HTERT RPE-1 (cell line): ENCODE data around the gene ZNF853.
"Not testable (repeated sequence)": the region's sequence is repeated elsewhere in the genome, so short reads cannot be mapped to it uniquely, and the experiment has no call there.

Experiments
- in situ Hi-C: fragments of 300-500 bp; cut with MboI; formaldehyde crosslinking; loops from 4 replicates; pipeline ENCODE4 v1.14.3; 2020; ENCODE audit warnings: low sequenced_read_pairs

ZNF853 gene

DNA sequence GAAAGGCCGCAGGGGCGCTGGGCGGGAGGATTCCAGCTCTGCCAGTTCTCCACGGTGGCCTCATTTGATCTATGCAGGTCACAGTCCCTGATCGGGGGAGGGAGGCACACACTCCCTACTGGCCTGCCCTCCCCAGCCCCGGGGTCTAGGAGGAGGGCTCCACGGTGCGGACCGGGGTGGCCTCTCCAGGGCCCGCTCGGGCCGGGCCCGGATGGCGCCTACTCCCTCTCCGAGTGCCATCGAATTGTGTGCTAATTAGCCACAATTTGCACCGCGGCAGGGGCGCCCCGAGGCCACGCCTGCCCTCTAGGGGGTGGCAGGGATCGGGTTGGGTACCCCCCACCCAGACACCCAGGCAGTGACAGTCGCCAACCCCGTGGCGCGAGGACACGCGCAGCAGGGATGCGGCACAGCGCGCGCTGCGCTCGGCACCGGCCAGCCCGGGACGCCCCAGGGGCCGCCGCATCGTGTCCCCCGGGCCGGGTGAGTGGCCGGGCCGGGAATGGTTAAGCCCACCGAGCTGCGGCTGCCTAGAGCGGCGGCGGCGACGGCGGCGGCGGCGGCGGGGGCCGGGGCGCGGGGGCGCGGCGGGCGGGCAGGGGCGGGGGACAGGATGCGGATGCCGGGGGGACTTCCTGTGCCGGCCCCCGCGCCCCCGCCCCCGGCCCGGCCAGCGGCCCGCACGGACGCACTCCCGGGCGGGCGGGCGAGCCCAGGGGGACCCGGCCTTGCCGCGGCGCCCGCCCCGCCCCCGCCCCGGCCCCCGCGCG, at the start of gene ZNF853:
ZNF853 (plus strand) TSS at position 658 of the 770 bp plus-strand sequence. CDS start 565 bp downstream, outside the sequence.
- in situ Hi-C loops, result no loop called here

GRCh38 chr7:6565655-6566054, 49.8 kb upstream of the ZNF853 start:
- in situ Hi-C loops, result no loop called here

- in situ Hi-C loops, result no loop called here
Observed at GRCh38 chr7:6567886-6568285, 47.5 kb upstream of the ZNF853 start.

DNA sequence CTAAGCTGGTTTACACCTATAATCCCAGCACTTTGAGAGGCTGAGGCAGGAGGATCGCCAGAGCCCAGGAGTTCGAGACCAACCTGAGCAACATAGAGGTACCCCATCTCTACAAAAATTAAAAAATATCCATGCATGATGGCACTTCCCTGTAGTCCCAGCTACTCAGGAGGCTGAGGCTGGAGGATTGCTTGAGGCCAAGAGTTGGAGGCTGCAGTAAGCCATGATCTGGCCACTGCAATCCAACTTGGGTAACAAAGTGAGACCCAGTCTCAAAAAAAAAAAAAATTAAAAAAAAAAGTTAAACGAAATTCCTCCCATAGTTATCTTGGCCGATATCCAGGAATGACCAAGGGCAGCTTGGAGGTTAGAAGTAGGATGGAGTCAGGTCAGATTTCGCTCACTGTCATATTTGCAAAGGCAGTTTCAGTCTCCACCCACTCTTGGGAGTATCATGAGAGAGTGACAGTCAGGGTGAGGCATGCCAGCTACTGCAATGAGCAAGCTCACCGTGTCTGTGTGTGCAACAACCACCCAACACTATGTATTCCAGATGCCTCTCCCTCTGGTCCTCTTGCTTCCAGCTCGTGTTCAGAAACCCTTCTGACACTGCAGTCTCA, 44.1 kb upstream of the ZNF853 start:
- in situ Hi-C loops, result no loop called here

DNA sequence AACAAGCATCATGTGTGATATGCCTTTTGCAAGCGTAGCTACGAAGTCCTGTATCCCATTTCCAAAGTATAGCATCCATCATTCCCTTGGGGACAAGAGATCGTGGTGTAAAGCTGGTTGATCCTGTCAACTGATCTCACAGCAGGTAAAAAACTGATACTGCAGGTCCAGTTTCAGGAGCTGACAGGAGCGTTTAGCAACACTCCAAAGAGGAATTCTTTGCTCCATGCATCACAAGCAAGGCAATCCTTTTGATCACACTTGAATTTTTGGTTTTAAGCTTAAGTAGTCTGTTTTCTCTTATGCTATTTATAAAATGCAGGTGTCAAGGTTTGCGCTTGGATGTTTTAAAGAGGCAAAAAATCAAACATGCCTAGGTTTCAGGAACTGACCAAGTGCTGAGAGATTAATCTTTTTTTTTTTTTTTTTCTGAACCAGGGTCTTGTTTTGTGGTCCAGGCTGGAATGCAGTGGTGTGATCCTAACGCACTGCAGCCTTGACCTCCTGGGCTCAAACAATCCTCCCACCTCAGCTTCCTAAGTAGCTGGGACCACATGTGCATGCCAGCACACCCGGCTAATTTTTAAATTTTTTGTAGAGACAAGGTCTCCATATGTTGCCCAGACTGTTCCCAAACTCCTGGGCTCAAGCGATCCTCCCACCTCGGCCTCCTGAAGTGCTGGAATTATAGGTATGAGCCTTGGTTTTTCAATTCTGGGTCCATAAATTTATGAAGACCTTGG, 40.0 kb upstream of the ZNF853 start:
- in situ Hi-C loops, result no loop called here

GRCh38 chr7:6576024-6576866, 39.2 kb upstream of the ZNF853 start:
- in situ Hi-C loops, result no loop called here

- in situ Hi-C loops, result not testable (repeated sequence)
Observed at GRCh38 chr7:6576867-6577368, 38.5 kb upstream of the ZNF853 start.

DNA sequence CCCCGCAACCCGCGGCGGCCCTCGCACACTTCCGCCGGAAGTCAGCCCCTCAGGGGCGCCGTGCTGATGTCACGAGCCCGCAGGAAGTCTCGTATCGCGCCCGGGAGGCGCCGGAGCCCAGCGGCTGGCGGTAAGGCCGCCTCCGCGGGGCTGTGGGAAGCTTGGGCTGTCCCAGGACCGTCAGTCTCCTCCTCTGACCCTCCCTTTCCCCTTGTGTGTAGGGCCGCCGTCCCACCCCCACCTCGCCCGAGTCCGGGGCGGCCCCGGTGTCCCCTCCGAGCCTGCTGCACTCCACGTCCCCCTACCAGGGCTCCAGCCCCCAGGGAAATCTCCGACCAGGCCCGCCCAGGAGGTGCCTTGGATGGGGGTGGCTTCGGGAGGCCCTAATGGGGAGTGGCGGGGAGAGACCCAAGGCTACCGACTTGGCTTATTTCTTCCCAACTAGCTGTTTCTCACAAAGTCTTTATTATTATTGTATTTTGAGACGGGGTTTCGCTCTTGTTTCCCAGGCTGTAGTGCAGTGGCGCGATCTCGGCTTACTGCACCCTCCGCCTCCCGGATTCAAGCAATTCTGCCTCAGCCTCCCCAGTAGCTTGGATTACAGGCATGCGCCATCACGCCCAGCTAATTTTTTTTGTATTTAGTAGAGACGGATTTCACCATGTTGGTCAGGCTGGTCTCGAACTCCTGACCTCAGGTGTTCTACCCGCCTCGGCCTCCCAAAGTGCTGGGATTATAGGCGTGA, 37.9 kb upstream of the ZNF853 start, which contains the start of gene ZDHHC4:
ZDHHC4 (plus strand) TSS at position 86 of the 745 bp plus-strand sequence. CDS start 3,108 bp downstream, outside the sequence.
- in situ Hi-C loops, result no loop called here

- in situ Hi-C loops, result no loop called here
Observed at GRCh38 chr7:6578114-6579084, 37.0 kb upstream of the ZNF853 start.

- in situ Hi-C loops, result no loop called here
Observed at GRCh38 chr7:6579446-6579845, 36.0 kb upstream of the ZNF853 start.

DNA sequence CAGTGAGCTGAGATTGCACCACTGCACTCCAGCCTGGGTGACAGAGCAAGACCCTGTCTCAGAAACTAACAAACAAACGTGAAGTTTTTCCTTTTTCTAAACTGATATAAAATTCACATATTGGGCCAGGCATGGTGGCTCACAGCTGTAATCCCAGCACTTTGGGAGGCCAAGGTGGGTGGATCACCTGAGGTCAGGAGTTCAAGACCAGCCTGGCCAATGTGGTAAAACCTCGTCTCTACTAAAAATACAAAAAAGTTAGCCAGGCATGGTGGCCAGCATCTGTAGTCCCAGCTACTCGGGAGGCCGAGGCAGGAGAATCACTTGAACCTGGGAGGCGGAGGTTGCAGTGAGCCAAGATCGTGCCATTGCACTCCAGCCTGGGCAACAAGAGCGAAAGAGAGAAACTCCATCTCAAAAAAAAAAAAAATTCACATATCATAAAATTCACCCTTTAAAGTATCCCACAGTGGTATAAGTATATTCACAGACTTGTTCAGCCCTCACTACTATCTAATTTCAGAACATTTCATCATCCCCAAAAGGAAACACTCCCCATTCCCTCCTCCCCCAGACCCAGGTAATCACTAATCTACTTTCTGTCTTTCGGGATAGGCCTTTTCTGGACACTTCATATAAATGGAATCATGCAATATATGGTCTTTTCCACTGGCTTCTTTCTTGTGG, 29.5 kb upstream of the ZNF853 start:
- in situ Hi-C loops, result not testable (repeated sequence)

- in situ Hi-C loops, result no loop called here
Observed at GRCh38 chr7:6588566-6588965, 26.8 kb upstream of the ZNF853 start.

DNA sequence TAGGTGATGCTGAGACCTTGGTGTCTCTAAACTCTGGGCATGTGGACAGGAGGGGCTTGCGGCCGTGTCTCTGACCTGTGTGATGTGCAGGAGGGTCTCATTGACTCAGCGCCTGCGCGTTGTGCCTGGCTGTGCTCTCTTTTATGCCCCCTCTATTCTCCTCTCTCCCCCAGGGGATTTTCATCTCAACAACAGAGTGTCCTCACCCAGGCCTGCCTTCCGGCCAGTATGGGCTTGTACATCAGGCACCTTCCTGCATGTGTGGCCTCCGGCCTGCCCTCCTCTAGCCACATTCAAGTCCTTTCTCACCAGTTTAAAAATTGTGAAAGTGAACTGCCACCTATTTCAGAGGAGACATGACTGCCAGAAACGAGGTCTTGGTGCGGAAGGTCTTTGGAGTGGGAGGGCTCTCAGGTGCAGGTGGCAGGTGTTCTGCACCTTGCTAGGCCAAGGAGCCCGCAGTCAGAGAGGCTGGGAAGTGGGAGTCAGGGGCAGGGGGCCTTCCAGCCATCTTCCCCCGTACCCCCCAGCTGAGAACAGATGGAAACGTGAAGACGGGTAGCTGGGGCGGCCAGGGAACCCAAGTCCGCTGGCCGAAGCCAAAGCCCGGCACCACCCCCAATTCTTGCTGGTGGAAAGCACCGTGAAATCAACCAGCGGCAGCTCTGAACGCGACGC, 26.1 kb upstream of the ZNF853 start:
- in situ Hi-C loops, result no loop called here

- in situ Hi-C loops, result no loop called here
Observed at GRCh38 chr7:6589829-6590644, 25.4 kb upstream of the ZNF853 start, which contains the start of gene INTS15. Gene INTS15 (plus strand): TSS chr7:6590021. CDS start chr7:6590284, 263 bp downstream.

DNA sequence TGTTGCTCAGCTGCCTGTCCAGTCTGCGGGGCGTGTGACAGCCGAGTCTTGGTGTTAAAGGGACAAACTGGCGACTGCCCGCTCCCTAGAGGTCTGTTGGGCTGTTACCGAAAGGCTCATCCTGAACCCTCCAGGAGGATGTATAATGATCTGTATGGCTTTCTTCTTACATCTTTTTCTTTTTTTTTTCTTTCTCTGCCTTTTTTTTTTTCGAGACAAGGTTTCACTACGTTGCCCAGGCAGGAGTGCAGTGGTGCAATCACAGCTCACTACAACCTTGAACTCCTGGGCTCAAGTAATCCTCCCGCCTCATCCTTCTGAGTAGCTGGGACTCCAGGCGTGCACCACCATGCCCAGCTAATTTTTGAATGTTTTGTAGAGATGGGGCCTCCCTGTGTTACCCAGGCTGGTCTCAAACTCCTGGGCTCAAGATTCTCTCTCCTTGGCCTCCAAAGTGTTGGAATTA, 24.7 kb upstream of the ZNF853 start:
- in situ Hi-C loops, result no loop called here

GRCh38 chr7:6600093-6600492, 15.3 kb upstream of the ZNF853 start:
- in situ Hi-C loops, result no loop called here
